IPS-NIHi7 (cell line): Measurements from ENCODE around the gene CDH4.
A peak's percentile ranks its signal among the peaks of the same experiment; 100 is the strongest.

Experiments
- DNase-seq: peaks from one replicate; pipeline ENCODE4 v3.0.0; 2012; ENCODE audit warnings: mixed read lengths; ENCODE audit errors: extremely low spot score

CDH4 gene

DNA sequence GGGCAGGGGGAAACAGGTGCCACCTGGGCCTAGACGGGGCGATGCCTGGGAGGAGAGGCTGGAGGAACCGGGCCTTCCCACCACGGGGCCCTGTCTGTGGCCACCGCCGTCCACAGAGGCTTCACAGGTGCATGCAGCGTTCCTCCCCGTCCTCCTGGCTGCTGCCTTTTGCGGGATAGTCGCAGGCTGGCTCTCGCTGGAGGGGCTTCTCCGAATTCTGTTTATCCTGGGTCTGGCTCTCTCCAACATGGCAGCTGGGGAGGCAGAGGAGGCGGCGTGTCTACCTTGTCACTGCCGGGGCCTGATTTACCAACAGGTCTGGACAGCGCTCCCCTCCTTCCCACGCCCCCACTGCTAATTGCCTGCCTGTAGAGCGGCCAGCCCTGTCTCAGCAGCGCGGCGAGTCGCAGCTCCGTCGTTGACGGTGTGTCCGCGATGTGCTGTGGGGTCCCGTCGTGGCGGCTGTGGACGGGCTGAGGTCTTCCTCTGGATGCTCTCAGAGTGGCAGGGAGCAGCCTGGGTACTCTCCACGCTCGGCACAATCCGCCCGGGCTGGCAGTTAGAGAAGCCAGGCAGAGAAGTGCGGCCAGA lies 550.8 kb downstream of the CDH4 start:
- no peak for DNase-seq

DNA sequence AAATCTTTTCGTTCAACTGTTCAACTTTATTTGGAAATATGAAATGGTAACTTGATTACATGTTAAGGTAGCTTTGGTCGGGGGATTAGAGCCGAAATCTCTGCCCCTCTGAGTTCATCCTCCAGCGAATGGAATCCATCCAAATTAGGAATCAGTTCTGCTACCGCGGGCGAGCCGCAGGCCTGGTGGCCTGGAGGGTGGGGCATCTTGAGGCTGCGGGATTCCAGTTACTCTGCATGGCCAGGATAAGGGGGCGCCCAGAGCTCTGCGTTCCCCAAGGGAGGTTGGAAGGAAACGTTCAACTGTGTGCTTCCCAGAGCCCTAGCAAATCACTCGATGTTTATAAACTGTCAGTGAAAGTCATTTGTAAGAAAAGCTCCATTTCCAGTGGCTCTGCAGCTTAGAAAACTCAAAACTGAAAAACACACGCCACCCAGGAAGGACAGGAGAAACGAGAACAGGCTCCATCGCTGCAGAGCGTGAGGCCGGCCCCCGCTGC lies 551.4 kb downstream of the CDH4 start:
- peak; percentile 41 for DNase-seq

DNA sequence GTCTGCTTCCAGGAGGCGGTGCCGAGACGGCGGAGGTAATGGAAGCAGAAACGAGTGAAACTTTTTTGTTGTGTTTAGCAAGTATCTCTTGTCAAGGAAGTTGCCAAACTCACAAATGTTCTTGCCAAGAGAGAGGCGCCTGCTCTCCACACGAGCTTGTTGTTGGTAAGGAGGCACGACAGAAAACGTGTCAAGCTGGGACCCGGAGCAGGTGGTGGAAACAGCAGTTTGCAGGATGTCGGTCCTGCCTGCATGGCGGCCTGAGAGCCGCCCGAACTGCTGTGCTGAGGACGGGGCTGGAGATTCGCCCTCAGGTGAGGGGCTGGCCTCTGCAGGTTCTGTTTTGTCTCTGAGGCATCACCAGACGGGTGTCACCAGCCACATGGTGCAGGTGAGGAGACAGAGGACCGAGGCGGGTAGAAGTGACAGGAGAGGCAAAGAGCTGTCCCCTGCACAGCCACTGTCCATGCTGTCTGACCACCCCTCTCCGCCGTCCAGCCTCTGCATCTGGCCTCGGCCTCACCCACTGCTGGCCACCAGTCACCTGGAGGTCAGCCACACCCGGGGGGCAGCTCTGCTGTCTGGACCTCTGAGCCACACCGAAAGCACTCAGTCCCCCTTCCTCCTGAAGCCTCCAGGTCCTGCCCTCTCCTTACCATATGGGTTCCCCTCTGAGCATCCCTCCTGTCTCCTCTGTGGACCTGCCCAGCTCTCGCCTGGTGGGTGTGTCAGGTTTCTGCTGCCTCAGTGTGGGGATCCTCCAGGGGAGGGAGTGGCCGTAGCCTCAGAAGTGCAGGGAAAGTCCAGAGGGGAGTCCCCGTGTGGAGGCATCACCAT lies 552.1 kb downstream of the CDH4 start:
- no peak for DNase-seq

DNA sequence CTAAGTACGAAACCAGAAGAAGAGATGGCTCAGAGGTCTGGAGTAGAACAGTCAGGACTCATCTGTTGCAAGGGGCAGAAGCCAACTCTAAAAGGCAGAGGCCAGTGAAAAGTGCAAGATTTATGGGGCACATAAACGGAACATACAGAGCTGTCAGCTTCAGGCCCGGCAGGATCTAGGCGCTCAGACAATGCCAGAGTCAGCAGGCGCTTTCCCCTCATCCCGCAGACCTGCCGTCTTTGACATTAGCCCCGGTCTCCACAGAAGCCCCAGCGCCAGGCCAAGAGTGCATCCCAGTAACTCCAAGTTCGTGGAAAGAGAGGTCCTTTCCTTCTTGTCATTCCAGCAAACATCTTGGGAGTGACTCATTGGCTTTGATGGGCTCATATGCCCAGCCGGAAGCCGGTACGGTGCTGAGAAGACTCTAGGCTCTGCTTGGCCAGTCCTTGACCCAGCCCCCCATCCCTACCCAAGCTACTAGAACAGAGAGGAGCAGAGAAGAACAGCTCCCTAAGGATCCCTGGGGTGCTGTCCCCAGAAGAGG lies 552.8 kb downstream of the CDH4 start:
- DNase-seq: no peak

DNA sequence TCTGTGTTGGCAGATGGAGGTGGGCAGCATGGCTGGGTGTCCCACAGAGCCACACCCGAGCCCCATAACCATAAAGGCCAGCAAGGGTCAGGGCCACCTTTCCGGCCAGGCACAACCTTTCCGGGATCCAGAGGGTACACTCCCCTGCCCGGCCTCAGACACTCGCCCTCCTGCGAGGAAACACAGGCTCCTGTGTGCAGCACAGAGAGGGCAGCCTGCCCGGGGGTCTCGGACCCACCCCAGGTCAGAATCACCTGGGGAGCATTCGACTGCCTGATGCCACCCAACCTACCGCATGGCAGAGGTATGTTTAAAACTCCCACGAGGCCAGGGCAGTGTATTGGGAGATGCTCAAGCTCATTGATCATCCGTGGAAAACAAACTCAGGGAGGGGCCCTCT lies 553.3 kb downstream of the CDH4 start:
- DNase-seq: no peak

DNA sequence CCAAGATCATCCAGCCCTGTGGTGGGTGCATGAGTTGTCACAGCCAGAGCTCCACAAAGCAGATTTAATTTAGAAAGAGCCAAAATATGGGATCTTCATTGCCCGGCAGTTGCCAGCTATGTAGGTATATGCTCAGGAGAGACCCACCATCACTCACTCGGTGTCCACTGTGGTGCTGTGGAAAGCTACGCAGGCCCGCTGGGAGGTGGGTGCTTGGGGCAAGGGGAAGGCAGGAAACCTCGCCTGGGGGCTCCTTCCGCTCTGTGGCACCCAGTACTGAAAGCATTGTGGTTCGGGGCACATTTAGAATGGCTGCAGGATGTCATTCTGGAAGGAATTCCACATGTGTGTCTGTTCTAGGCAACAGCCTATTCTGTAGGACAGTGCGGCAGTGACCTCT lies 553.7 kb downstream of the CDH4 start:
- DNase-seq: no peak

DNA sequence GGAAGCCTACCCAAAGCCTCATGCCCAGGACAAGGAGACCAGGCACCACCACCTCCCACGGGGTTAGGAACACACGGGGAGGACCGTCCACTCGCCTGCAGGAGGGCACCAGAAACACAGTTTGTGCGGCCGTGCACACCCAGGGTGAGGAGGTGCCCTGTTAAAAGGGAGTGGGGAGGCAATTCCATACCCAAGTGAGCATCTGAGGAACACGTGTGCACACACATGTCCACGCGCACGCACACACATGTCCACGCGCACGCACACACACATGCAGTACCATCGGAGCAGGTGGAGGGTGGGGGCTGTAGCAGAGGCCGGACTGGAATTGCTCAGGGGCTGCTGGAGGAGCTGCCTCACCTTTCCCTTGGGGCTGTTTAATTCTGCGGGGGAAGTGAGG lies 554.3 kb downstream of the CDH4 start:
- no peak for DNase-seq

DNA sequence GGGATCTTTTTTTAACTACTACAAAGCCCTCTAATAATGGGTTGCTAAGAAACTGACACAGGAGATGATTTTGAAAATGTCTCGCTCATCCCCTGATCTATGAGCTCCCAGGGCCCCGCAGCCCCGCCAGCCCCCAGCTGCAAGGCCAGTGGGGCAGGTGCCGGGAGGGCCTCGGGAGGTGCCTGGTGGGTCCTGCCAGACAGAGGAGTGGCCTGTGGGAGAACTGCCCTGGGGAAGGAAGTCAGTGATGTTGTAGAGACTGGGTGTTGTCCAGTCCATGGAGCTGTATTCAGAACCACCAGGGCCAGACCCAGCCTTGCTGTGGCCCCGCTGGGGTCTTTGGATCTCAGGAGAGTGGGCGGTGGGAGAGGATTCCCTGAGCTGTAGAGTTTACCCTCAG lies 554.9 kb downstream of the CDH4 start:
- no peak for DNase-seq

DNA sequence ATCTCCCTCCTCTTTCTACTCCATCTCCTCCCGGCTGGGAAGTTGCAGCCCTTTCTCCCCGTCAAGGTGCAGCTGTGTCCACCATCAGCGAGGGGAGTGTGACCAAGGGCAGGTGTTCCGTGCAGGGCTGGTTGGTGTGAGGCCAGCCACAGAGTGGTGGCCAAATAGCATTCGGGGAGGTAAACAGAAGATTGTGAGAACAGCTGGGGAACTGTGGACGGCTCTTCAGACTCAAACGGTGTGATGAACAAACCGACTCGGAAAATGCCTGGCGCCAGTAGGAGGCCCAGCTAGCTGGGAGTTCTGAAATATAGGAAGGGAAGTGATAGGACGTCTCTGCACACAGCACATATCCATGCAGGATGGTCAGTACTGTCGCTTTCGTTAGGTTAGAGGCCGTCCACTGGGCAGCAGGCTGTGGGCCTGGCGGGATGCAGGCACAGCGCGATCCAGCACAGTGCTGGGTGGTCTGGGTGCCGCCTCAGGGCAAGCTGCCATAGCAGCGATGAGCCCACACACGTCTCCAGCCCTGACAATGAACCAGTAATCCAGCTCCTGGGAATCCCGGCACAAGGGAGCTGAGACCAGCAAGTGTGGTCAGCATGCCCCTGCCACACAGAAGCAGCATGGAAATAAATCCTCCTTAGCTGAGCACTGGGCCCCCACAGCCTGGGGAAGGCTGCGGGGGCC lies 555.6 kb downstream of the CDH4 start:
- no peak for DNase-seq

DNA sequence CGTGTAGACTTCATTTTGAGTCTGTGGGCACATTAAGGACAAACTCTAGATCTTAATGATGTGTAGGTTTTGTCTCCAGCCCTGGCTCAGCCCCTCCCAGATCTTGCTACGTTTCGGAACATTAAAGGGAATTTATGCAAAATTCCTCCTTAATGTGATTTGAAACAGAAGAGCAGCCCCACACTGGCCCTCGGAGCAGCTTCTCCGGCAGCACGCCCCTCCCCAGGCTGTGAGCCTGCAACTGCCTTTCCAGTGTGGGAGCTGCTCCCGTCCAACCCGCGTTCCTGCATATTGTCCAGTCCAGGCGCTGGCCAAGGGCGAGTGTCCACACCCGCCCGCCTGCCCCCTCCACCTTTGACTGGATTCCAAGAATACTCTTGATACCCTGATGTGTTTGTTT lies 556.4 kb downstream of the CDH4 start:
- DNase-seq: no peak

DNA sequence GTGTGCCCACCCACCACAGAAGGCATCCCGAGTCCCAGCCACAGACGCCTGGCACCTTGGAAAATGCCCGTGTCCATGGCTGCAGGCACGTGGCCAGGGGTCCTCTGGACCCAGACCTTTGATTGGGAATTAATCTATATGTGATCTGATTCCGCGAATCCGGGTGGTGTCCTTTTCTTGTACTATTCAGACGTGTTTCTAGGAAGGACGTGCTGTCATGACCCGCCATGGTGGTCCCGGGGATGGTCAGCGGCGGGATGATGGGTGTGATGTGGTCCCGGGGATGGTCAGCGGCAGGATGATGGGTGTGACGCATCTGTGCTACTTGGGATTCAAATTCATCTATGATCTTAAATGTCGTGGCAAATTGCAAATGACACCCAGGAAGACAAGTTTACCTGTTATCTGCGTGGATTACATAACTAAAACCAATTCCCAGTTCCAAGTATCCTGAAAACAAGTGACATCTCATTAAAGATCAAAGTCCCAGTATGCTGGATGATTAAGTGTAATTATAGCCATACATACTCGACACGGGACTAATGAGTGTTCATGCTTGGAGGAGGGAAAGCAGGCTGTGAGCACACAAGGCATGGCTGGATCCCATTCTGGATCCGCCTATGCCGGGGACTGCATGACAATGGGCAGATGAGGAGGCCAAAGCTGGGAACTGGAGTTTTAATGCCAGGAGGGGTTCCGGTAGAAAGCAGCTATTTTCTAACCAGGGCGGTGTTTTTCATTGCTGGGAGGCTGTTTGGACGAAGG lies 557.1 kb downstream of the CDH4 start:
- DNase-seq: no peak

DNA sequence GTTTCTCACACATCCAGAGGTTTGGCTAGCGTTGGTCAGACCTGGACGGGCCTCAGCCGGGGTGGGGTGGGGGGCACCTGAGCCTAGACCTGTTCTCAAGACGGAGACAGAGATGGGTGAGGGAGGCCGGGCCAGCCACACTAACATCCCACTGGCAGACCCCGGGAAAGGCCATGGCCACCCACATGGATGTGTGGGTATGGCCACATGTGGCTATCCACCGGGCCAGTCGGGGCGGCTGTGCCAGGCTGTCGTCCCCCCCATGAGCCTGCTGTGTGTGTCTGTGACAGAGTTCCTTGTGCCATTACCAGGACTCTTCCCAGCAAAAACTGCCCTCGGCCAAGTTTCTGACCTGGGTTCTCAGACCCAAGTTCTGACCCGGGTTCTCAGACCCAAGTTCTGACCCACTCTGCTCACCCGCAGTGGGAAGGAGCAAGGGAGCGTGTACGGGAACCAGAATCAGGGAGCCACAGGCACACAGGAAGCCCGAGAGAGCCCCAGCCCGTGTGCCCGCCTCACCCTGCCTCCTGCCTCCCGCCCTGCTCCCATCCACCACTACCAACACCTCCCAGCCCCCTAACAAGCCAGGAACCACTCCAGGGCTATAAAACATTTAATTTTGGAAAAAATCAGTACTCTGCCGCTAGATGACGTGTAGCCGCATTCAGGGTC lies 558.1 kb downstream of the CDH4 start:
- no peak for DNase-seq

DNA sequence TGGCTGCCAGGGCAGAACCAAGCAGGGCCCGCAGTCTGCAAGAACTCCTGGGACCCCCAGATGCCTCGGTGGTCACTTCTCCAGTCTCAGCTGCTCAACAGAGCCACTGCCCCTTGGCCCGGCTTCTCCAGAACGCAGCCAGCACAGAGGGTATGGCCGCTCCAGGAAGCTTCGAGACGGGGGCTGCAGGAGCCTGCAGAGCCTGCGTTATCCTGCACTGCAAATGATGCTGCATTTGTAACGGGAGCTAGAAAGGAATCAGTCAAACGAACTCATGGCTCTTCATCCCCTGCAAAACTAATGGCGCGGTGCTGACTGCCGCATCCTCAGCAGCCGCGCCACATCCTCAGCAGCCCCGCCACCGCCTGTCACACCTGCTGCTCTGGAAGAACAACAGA lies 558.7 kb downstream of the CDH4 start:
- no peak for DNase-seq

DNA sequence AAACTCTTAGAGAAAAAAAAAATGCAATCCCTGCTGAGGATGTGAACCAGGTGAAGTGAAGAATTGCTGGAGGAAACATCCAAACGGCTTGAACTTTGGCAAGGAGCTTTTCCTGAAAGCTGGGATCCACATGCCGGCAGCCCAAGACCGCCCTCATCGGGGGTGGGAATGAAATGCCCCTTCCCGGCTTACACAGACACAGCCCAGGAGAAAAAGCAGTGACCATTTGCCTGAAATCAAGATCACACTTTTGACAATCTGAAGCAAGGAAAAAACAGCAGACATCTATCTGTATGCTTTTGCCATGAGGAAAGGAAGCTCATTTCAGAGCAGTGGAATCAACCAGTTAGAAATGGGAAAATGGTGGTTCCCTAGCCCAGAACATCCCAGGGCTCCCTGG lies 559.1 kb downstream of the CDH4 start:
- DNase-seq: no peak

DNA sequence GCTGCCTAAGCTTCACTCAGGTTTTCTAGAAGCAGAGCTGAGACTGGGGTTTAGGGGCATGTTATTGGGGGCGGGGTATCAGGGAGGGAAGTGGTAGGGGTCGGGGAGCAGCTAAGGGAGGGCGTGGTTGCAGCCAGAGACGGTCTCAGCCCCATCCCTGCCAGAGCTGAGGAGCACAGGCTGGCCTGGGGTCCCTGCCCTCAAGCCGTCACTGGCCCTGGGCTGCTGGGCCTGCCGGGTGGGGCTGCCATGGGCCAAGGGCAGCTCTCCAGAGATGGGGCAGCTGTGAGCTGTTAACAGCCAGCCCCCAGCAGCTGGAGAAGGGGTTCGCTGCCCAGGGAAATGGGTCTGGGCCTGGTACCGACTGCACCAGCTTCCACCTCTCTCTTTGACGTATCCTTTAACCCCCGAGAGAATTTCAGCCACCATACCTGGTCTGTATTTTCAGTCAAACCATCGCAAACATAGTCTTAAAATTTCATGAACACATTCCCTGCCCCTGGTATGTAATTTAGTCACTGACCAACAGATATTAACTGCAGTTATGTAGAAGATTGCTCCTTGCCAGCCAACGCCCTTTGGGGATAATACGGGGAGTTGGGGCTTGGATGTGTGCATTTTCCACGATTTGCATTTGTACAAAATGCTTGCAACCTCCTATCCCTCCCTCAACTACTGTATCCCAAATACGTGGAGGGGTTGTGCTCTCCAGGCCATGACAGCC lies 560.2 kb downstream of the CDH4 start:
- DNase-seq: no peak

DNA sequence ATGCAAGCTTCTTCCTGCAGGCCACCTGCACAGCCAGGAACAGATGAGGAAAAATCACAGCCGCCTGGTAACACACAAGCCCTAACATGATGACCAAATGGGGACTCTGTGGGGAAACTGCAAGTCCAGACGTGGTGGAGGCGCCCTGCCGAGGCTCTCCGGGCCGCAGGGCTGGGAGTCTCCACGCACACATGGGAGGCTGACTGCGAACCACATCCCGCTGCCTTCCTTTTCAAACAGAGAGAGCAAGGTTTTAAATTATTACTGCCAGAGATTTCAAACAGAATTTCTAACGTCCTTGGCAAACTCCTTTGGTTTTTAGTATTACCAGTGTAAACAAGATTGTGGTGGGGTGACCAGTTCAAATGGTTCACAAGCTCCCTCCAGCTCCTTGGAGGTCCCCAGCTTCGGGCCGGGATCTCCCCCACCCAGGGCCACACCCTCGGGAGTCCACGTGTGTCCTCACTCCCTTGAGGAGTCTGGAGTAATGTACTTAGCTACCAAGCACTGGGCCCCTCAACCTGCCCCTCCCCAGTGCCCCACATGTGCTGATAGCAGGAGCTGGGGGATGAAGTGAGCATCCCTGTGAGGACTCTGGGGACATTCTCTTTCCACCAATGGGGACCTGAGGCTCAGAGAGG lies 560.9 kb downstream of the CDH4 start:
- no peak for DNase-seq

DNA sequence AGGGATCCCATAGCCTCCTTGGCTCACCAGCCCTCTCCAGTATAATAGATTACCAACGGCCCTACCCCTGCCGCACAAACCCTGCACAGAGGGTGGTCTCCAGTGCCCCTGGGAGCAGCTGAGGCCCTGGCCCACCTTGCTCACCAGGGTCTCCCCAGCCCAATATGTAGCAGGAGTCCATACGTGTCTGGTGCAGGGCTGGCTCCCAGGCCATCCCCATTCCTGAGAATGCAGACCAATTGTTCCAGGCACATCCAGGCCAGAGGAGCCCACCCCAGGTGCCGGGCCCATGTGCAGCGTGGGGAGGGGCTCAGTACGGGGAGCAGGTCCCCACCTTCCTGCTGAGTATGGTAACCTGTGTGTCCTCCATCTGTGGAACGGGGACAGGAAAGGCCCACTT lies 561.7 kb downstream of the CDH4 start:
- DNase-seq: no peak

DNA sequence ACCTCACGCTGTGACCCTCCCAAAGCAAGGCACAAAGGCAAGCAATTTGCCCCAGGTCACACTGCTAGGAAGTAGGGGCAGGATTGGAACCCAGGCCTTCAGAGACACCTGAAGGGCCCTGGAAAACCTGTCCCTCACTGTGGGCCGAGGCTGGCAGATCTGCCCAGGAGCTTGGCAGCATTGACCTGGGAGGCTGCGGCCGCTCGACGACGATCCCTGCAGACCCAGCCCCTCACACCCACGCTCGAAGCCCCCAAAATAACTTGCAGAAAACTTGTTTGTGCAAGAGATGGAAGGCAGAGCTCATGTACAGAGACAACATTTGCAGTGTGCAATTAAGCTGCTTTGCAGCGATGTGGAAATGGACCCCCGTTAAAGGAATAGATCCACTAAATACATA lies 562.2 kb downstream of the CDH4 start:
- no peak for DNase-seq

DNA sequence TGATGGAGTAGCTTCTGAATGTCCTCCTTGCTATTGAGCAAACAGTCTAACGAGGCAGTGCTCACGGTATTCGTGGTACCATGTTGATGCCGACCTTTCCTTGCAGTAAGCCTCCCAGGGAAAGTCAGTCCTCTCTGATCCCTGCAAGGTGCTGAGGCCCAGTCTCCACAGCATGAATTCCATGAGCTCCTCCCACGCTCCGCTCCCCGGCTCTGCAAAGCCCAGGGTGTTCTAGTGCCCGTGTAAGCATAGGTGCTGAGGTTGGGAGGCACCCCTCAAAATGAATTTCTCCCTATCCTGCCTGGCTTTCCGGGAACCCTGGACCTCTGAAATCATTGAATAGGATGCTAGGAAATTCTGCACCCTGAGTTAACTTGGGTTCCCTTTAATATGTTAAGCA lies 562.7 kb downstream of the CDH4 start:
- DNase-seq: no peak

DNA sequence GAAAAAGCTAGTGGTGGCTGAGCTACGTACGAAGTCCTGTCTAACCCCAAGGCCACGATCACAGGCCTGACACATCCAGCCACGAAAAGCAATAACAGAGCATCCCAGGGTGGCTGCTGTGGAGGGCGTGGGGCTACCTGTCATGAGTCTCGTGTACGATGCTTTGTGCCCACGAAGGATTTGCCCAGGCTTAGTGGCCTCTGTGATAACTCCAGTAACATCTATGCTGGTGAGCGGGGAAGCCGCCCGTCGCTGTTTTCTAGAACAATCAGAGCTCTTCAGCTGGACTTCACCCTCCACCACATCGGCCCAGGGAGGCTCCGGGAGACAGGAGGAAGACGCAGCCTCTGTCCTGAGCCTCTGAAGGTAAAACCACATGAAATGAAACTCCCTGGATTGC lies 563.1 kb downstream of the CDH4 start:
- no peak for DNase-seq
